Measurements from ENCODE around the gene PCARE.

- no peak for TF ChIP-seq BHLHE40 (IDR thresholded peaks at IDR 0.05; ENCODE audit: borderline replicate concordance)
- TF ChIP-seq FOXM1 (IDR thresholded peaks at IDR 0.05; ENCODE audit: borderline replicate concordance): no peak
- TF ChIP-seq LEF1 (IDR thresholded peaks at IDR 0.05; ENCODE audit: borderline replicate concordance): no peak
- TF ChIP-seq PKNOX1 (IDR thresholded peaks at IDR 0.05): no peak
- no peak for TF ChIP-seq SP1 (IDR thresholded peaks at IDR 0.05)
- no peak for TF ChIP-seq FOXA1 (IDR thresholded peaks at IDR 0.05)
- no peak for TF ChIP-seq TARDBP (IDR thresholded peaks at IDR 0.05)
- no peak for TF ChIP-seq HDGF (IDR thresholded peaks at IDR 0.05; ENCODE audit: borderline replicate concordance)
- no peak for TF ChIP-seq SUZ12 (IDR thresholded peaks at IDR 0.05)
- TF ChIP-seq CTBP1 (IDR thresholded peaks at IDR 0.05; ENCODE audit: borderline replicate concordance): no peak
- TF ChIP-seq L3MBTL2 (conservative IDR thresholded peaks at IDR 0.05): no peak
- TF ChIP-seq ARNT (IDR thresholded peaks at IDR 0.05): no peak
- no peak for TF ChIP-seq ELF4 (IDR thresholded peaks at IDR 0.05)
- no peak for TF ChIP-seq NFRKB (IDR thresholded peaks at IDR 0.05)
Observed at GRCh38 chr2:29109246-29109645, 34.9 kb upstream of the PCARE start.

Data from HEK293T (cell line).